NCI-H187 (cell line): Measurements from ENCODE around the gene KRTAP13-1.

Experiments
- DNase-seq, 2 experiments: peaks; one replicate each; lab custom pipeline; 2025; lab: John Stamatoyannopoulos, UW

Gene KRTAP13-1, protein sequence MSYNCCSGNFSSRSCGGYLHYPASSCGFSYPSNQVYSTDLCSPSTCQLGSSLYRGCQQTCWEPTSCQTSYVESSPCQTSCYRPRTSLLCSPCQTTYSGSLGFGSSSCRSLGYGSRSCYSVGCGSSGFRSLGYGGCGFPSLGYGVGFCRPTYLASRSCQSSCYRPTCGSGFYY

GRCh38 chr21:30395731-30396130 lies at the start of gene KRTAP13-1:
KRTAP13-1 (plus strand) TSS chr21:30396031; CDS start chr21:30396087, 56 bp downstream.
- DNase-seq, result no peak

DNA sequence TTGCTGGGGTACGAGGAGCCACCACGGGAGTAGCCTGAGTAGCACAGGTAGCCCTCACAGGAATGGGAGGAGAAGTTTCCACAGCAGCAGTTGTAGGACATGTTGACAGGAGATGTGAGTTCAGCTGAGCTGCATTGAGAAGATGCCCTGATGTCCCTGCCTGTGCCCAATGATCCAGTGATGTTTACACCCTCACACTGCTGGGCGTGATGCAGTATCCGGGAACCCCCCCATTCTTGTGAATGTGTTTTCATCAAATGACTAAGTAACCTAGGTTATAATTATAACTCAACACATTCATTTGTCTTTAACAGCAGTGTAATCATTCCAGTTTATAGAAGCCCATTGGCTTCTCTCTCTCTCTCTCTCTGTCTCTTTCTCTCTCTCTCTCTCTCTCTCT lies 47.3 kb upstream of the KRTAP13-1 start, which contains the start of gene KRTAP23-1:
TSS of gene KRTAP23-1 (minus strand) at position 101 of the 400 bp plus-strand sequence. CDS start at position 101, 0 bp downstream.
- no peak for DNase-seq

DNA sequence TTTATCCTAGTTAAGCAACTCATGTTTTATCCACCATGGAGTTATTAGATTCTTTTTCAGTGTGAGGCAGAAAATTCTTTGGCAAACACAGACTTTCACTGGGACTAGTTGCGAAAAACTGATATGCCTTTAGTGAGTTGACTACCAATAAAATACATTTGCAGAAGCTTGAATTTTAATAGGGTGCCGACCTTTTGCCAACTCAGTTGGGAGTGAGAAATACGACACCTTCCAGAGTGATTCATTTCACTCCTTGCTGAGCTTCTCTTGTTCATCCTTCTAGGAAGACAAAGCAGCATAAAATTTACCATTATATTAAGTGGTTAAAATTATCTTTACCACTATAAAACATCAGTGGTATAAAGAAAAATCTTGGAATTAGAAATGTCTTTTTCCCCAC lies 46.3 kb upstream of the KRTAP13-1 start:
- DNase-seq, result no peak

DNA sequence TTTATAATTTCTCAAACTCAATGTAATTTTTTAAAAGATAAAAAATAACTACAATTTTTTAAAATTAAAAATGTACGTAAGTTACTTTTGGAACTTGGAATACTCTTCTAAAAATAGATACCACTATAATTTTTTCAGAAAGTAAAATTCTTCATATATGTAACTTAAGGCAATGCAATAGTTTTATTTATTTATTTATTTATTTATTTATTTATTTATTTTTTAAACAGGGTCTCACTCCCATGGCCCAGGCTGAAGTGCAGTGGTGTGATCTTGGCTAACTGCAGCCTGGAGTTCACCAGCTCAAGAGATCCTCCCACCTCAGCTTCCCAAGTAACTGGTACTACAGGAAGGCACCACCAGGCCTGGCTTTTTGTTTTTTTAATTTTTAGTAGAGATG lies 44.3 kb upstream of the KRTAP13-1 start:
- DNase-seq, result no peak

DNA sequence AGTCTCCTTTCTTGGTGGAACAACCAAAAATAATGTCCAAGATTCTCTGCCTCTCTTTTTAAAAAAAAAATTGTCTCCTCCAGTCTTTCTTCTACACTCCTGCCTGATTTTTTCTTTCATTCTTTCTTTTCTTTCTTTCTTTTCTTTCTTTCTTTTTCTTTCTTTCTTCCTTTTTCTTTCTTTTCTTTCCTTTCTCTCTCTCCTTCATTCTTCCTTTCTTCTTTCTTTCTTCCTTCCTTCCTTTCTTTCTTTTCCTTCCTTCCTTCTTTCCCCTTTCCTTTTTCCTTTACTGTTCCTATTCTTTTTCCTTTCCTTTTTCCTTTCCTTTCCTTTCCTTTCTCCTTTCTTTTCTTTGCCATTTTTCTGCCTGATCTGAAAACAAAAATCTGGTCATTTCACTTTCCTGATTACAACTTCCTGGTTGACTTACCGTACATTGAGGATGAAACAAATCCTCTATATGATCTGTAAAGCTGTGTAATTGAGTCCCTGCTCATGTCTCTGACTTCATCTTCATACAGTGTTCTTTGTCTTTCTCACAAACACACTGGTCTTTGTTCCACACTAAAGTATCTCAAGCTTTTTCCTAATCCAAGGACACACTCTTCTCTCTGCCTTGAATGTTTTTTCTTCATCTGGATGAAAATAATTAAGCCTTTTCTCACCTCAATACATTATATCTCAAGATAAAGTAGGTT lies 41.4 kb upstream of the KRTAP13-1 start:
- DNase-seq, result no peak

GRCh38 chr21:30355906-30356305 lies 39.9 kb upstream of the KRTAP13-1 start:
- no peak for DNase-seq

DNA sequence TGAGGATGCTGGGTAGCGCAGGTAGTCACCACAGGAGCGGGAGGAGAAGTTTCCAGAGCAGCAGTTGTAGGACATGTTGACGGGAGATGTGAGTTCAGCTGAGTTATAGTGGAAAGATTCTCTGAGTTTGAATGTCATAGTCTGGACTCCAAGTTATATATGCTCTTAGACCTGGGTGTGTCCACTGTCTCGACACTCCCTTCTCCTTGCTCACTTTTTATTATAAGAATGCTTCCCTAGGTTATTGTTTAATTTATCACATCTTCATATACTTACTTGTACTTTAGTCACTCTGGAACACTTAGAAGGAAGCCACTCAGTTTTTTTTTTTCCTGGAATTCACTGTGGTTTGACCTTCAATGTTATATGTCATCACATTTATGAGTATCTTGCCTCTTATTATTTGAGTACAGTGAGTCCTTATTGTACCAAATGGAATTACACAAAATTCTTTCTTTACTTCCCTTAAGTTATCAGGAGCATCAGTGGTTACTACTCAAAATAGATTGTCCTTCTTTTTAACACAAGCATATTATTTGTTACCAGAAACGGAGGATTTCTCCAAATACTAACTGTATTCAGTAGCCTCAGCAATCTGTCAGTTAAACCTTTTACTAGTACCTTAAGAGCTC lies 23.6 kb upstream of the KRTAP13-1 start, which contains the start of gene KRTAP13-2:
TSS of gene KRTAP13-2 (minus strand) at position 133 of the 632 bp plus-strand sequence. CDS start at position 75, 58 bp downstream.
- DNase-seq, result no peak

DNA sequence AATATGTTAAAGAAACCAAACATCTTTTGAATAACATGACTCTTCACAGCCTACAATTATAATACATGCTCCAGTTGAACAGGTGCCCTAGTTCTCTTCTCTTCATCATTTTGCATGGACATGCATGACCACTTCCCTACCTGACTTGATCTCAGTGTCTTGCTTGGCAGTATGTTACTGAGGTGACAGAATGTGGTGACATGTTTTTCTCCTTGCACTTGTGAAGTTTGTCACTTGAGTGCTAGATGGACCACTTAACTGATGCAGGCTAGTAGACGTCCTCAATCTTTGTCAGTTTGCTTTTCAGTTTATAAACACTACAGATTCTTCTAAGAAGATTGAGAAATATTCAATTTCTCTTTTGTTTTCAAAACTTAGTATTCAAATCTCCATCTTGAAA lies 13.6 kb upstream of the KRTAP13-1 start:
- no peak for DNase-seq

DNA sequence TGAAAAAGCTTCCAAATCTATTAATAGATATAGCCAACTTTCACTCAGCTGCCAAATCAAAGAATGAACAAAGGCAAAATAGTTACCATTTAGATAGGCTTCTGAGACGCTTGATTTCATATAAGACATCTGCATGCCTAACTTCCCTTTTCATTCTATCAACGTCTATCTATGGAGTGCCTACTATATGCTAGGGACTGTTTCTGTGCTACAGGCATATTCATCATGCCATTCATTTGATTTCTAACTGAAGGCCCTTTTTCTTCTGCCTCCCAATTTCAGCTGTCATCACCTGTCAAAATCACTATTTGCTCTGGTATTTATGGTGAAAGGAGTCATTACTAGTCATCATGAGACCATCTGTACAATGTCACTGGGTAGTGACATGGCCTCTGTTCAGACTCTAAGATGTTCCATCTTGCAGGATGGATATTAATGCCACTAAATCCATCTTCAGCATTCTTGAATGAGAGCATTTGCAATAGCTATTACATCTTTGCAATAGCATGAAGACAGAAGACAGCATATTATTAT lies 4.3 kb upstream of the KRTAP13-1 start:
- DNase-seq, result no peak

- DNase-seq, result peak in 1 of 2 experiments; percentile 8
These were observed 13.1 kb downstream of the KRTAP13-1 start for GRCh38 chr21:30408782-30409494.

DNA sequence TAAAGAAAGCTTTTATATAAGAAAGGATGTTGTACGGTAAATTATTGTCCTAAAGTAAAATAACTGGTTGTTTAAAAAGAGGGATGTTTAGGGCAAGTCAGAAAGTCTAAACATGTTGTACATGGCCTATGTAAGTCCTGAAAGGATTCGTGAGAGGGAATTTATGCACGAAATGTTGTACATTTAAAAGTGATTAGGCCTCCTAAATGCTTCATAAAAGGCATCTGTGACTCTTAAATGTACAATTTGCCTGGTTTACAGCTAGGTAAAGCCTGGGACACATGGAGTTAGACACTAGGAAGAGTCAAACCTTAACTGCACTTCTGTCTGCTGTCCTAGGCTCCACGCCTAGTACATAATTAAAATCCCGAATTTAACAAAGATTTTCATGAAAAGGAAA lies 20.2 kb downstream of the KRTAP13-1 start:
- DNase-seq, result no peak

DNA sequence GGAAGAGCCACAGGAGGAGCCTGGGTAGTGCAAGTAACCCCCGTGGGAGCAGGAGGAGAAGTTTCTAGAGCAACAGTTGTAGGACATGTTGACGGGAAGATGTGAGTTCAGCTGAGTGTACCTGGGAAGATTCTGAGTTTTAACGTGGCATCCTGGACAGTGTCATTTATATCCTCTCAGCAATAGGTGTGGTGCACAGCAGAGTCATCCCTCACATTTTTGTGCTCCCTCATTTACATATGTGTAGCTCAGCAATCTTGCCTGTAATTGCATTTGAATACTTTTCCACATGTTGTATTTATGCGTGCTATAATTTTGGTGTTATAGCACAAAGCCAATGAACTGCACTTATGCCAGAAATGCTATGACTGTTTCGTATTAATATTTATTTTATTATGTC lies 30.0 kb downstream of the KRTAP13-1 start, which contains the start of gene KRTAP13-3:
TSS of gene KRTAP13-3 (minus strand) at position 101 of the 400 bp plus-strand sequence. CDS start at position 87, 14 bp downstream.
- no peak for DNase-seq

DNA sequence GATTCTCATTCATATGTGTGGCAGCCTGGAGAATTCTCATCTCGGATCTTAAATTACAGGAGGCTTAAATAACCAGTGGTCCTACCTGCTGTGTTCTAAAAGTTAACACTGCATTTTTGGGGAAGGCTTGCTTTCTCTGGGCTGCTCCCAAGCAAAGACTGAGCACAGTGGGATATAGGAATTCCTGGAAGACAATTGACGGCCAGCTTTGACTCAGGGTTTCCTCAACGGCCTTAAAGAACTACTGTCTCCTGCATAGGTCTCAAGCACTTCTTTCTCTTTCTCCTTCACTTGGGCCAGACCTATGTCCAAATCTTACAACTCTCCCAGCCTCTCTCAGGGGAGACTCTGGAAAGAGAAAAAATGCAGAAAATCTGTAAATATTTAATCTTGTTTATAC lies 30.9 kb downstream of the KRTAP13-1 start:
- DNase-seq, result no peak

GRCh38 chr21:30430170-30430655 lies 34.4 kb downstream of the KRTAP13-1 start, which contains the start of gene KRTAP13-4:
KRTAP13-4 (plus strand) TSS chr21:30430220; CDS start chr21:30430276, 56 bp downstream.
- DNase-seq, result no peak

- no peak for DNase-seq
These were observed 38.3 kb downstream of the KRTAP13-1 start for GRCh38 chr21:30434033-30434631.

DNA sequence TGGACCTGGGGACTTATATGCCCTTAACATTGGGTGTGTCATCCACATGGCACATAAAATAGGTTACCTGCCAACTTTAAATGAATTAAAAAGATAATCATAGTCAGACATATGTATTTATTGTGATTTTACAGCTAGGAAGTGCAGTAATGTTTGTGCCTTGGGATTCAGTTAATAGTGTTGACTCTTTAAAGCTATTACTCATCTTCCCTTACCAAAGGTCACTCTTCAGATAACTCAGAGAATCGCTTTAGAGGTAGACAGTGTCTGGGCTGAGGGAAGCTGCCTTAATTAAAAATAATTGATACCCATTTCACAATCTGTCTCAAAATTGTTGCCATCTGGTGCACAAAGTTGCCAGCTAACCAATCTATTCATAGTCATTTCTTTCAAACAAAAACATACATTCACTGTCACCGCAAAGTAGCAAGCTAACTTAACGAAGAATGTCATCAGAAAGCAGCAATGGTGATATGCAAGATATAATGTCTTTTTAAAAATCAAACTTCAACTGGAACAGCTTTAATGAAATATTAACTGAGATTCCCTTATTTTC lies 41.3 kb downstream of the KRTAP13-1 start:
- DNase-seq, result no peak

GRCh38 chr21:30439975-30440374 lies 44.1 kb downstream of the KRTAP13-1 start, which contains the start of gene KRTAP15-1:
KRTAP15-1 (plus strand) TSS chr21:30440275; CDS start chr21:30440328, 53 bp downstream.
- no peak for DNase-seq

- no peak for DNase-seq
These were observed 47.4 kb downstream of the KRTAP13-1 start for GRCh38 chr21:30443226-30443625.

DNA sequence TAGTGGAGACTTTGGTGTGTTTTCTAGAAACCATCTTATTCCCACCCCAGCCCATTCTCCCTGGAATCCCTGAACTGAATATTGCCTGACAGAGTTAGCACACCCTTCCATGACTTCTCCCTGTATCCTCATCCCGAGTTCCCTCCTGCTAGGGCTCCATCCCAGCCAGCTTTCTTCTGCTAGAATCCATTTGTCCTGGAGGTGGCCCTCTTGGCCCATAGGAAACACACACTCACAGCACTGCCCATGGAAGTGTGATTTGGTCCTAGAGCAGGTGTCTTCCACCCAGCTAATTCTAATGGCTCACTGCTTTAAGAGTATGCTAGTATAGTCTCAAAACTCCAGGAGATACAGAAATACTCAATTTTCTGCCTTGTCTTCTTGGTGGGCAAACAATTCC lies 48.4 kb downstream of the KRTAP13-1 start:
- DNase-seq, result no peak
